ENCODE measurements around the gene ZNF277. TPM values are rescaled to one million over a fixed set of nuclear protein-coding genes. Genes with fewer than 3 reads are reported as not detected.

ZNF277 gene
- polyA plus RNA-seq, 2 donors, result 10.3 to 14.5 TPM

DNA sequence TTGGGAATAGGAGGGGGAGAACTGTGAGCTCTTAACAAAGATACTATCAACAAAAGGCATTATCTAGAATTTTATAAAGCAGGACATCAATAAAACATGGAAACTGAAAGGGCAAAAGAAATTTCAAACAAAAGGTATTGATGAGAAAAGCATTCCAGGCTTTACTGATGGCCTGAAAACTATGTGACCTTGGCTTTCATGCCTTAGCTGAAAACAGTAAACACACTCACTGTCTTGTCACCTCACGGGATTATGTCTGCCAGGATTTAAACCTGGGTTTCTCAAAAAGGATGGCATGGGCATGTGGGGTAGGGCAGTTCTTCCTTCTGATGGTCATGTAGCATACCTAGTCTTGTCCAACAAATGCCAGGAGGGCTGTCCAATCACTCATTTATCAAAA, 23.2 kb upstream of the ZNF277 start:
- Histone ChIP-seq H3K9me3 (ENCODE audit: control insufficient read depth in 2 of 2, insufficient read depth in 1 of 2, low read depth in 1 of 2, low read length in 1 of 2) (no peaks in the 10 kb centered on the region), H3K27ac (ENCODE audit: low read depth in 2 of 2, low read length in 1 of 2) (no peak overlapping the region), H3K4me1 (ENCODE audit: control insufficient read depth in 2 of 2, insufficient read depth in 2 of 2, low read length in 1 of 2) (no peaks in the 10 kb centered on the region), H3K27me3 (ENCODE audit: control insufficient read depth in 1 of 2, insufficient read depth in 2 of 2, low read length in 2 of 2) (no peaks in the 10 kb centered on the region), H3K4me3 (ENCODE audit: low read depth in 1 of 2, low read length in 2 of 2) (no peak overlapping the region), H3K36me3 (ENCODE audit: control insufficient read depth in 2 of 2, insufficient read depth in 2 of 2, low read length in 1 of 2) (no peaks in the 10 kb centered on the region)
- 88 to 97% methylated on average over 1 of the region's 1 CpG for WGBS, 2 donors

- no peak overlapping the region for H3K27ac ChIP-seq (ENCODE audit: low read depth in 2 of 2, low read length in 1 of 2)
- H3K4me3 ChIP-seq (ENCODE audit: low read depth in 1 of 2, low read length in 2 of 2), result no peak overlapping the region
- no peaks in the 10 kb centered on the region for H3K9me3 ChIP-seq (ENCODE audit: control insufficient read depth in 2 of 2, insufficient read depth in 1 of 2, low read depth in 1 of 2, low read length in 1 of 2)
- no peaks in the 10 kb centered on the region for H3K4me1 ChIP-seq (ENCODE audit: control insufficient read depth in 2 of 2, insufficient read depth in 2 of 2, low read length in 1 of 2)
- H3K27me3 ChIP-seq (ENCODE audit: control insufficient read depth in 1 of 2, insufficient read depth in 2 of 2, low read length in 2 of 2), result no peaks in the 10 kb centered on the region
- WGBS, 2 donors, result 89 to 91% methylated on average over 2 of the region's 2 CpGs
- H3K36me3 ChIP-seq (ENCODE audit: control insufficient read depth in 2 of 2, insufficient read depth in 2 of 2, low read length in 1 of 2), result no peaks in the 10 kb centered on the region
These were observed 22.0 kb upstream of the ZNF277 start for GRCh38 chr7:112184455-112184854.

- H3K27me3 ChIP-seq (ENCODE audit: control insufficient read depth in 1 of 2, insufficient read depth in 2 of 2, low read length in 2 of 2), result no peaks in the 10 kb centered on the region
- H3K27ac ChIP-seq (ENCODE audit: low read depth in 2 of 2, low read length in 1 of 2), result no peak overlapping the region
- H3K9me3 ChIP-seq (ENCODE audit: control insufficient read depth in 2 of 2, insufficient read depth in 1 of 2, low read depth in 1 of 2, low read length in 1 of 2), result no peaks in the 10 kb centered on the region
- no peak overlapping the region for H3K4me3 ChIP-seq (ENCODE audit: low read depth in 1 of 2, low read length in 2 of 2)
- no peaks in the 10 kb centered on the region for H3K4me1 ChIP-seq (ENCODE audit: control insufficient read depth in 2 of 2, insufficient read depth in 2 of 2, low read length in 1 of 2)
- WGBS, 2 donors, result 76 to 77% methylated on average over 4 of the region's 4 CpGs
- H3K36me3 ChIP-seq (ENCODE audit: control insufficient read depth in 2 of 2, insufficient read depth in 2 of 2, low read length in 1 of 2), result no peaks in the 10 kb centered on the region
These were observed 21.3 kb upstream of the ZNF277 start for GRCh38 chr7:112185005-112185834.

- Histone ChIP-seq H3K27me3 (ENCODE audit: control insufficient read depth in 1 of 2, insufficient read depth in 2 of 2, low read length in 2 of 2) (no peaks in the 10 kb centered on the region), H3K9me3 (ENCODE audit: control insufficient read depth in 2 of 2, insufficient read depth in 1 of 2, low read depth in 1 of 2, low read length in 1 of 2) (no peaks in the 10 kb centered on the region), H3K4me1 (ENCODE audit: control insufficient read depth in 2 of 2, insufficient read depth in 2 of 2, low read length in 1 of 2) (no peaks in the 10 kb centered on the region), H3K4me3 (ENCODE audit: low read depth in 1 of 2, low read length in 2 of 2) (no peak overlapping the region), H3K36me3 (ENCODE audit: control insufficient read depth in 2 of 2, insufficient read depth in 2 of 2, low read length in 1 of 2) (no peaks in the 10 kb centered on the region), H3K27ac (ENCODE audit: low read depth in 2 of 2, low read length in 1 of 2) (no peak overlapping the region)
- WGBS, 2 donors, result 62 to 63% methylated on average over 1 of the region's 1 CpG
These were observed 20.2 kb upstream of the ZNF277 start for GRCh38 chr7:112186300-112186699.

GRCh38 chr7:112188257-112188656, 18.2 kb upstream of the ZNF277 start:
- Histone ChIP-seq H3K4me1 (ENCODE audit: control insufficient read depth in 2 of 2, insufficient read depth in 2 of 2, low read length in 1 of 2) (no peaks in the 10 kb centered on the region), H3K9me3 (ENCODE audit: control insufficient read depth in 2 of 2, insufficient read depth in 1 of 2, low read depth in 1 of 2, low read length in 1 of 2) (no peaks in the 10 kb centered on the region), H3K4me3 (ENCODE audit: low read depth in 1 of 2, low read length in 2 of 2) (no peak overlapping the region), H3K36me3 (ENCODE audit: control insufficient read depth in 2 of 2, insufficient read depth in 2 of 2, low read length in 1 of 2) (no peaks in the 10 kb centered on the region), H3K27me3 (ENCODE audit: control insufficient read depth in 1 of 2, insufficient read depth in 2 of 2, low read length in 2 of 2) (no peaks in the 10 kb centered on the region), H3K27ac (ENCODE audit: low read depth in 2 of 2, low read length in 1 of 2) (no peak overlapping the region)
- WGBS, 2 donors, result 93 to 94% methylated on average over 3 of the region's 3 CpGs

DNA sequence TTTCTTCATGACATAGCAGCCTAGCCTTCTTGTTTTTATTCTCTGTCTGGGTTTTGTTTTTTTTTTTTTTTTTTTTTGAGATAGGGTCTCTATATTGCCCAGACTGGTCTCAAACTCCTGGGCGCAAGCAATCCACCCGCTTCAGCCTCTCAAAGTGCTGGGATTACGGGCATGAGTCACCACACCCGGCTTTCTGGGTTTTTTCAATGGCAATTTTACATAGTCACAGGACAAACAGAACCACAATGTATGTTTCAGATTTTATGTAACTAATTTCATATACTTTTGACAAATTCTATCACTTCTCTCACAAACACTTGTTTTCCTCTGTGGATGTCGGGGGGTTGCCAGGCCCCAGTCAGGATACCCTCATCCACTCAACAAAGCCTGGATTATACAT, 16.8 kb upstream of the ZNF277 start:
- H3K4me3 ChIP-seq (ENCODE audit: low read depth in 1 of 2, low read length in 2 of 2), result no peak overlapping the region
- no peaks in the 10 kb centered on the region for H3K4me1 ChIP-seq (ENCODE audit: control insufficient read depth in 2 of 2, insufficient read depth in 2 of 2, low read length in 1 of 2)
- H3K27me3 ChIP-seq (ENCODE audit: control insufficient read depth in 1 of 2, insufficient read depth in 2 of 2, low read length in 2 of 2), result no peaks in the 10 kb centered on the region
- WGBS, 2 donors, result 87 to 92% methylated on average over 5 of the region's 5 CpGs
- H3K27ac ChIP-seq (ENCODE audit: low read depth in 2 of 2, low read length in 1 of 2), result no peak overlapping the region
- H3K9me3 ChIP-seq (ENCODE audit: control insufficient read depth in 2 of 2, insufficient read depth in 1 of 2, low read depth in 1 of 2, low read length in 1 of 2), result no peaks in the 10 kb centered on the region
- no peaks in the 10 kb centered on the region for H3K36me3 ChIP-seq (ENCODE audit: control insufficient read depth in 2 of 2, insufficient read depth in 2 of 2, low read length in 1 of 2)

DNA sequence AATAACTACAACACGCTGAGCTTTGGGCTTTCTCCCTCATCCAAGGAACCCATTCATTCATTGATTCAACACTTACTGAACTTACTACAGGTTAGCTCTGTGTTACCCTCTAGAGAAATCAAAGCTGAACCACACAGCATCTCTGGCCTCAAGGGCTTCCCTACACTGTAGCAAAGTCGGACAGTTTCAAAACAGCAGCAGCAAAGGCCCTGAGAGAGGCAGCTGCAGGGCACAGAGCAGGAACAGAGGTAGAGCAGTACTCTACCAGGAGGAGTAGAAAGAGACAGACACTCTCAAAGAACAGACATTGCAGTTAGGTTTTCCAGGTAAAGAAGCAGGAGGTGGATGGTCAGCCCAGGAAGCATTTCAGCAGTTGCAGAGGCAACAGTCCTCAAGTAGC, 16.4 kb upstream of the ZNF277 start:
- Histone ChIP-seq H3K27me3 (ENCODE audit: control insufficient read depth in 1 of 2, insufficient read depth in 2 of 2, low read length in 2 of 2) (no peaks in the 10 kb centered on the region), H3K4me3 (ENCODE audit: low read depth in 1 of 2, low read length in 2 of 2) (no peak overlapping the region), H3K9me3 (ENCODE audit: control insufficient read depth in 2 of 2, insufficient read depth in 1 of 2, low read depth in 1 of 2, low read length in 1 of 2) (no peaks in the 10 kb centered on the region), H3K36me3 (ENCODE audit: control insufficient read depth in 2 of 2, insufficient read depth in 2 of 2, low read length in 1 of 2) (no peaks in the 10 kb centered on the region), H3K4me1 (ENCODE audit: control insufficient read depth in 2 of 2, insufficient read depth in 2 of 2, low read length in 1 of 2) (no peaks in the 10 kb centered on the region), H3K27ac (ENCODE audit: low read depth in 2 of 2, low read length in 1 of 2) (no peak overlapping the region)
- WGBS, 2 donors, result 87% methylated on average over 2 of the region's 2 CpGs

DNA sequence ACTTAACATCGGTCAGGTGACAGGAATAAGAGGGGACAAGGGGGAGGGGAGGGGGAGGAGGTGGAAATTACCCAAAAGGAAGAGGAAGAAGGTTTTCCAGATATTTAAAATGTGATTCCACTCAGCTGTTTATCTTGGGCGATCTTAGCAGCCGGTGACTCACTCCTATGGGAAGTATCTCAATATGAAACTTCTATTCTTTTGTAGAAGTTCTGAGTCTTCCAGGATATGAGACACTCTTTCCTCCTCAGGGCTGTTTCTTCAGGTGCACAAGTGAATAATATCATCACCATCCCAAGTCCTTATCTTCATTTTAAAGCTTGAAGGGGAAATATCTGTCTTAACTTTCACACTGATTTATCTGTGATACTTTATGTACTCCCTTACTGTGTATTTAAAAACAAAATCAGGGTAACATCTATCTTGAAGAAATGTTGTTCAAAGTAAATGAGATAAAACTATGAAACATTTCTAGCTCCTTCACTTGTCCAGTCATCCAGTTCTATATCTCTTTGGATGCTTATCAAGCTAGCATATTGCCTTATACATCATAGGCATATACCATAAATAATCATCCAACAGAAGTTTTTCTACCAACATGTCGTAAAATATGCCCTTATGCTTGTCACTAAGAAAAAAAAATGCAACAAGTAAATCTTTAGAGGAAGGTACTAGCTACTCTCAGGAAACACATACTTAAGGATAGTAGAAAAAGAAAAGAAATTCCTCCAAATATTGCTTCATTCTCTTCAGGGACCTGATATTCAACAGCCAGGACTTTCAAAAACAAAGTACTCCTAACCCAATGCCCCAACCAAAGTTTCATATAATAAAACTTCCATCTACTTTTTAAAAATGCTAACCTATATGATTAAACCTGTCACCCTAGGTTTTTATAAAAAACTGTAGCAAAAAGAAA, 14.0 kb upstream of the ZNF277 start:
- WGBS, 2 donors, result 51 to 54% methylated on average over 4 of the region's 4 CpGs

DNA sequence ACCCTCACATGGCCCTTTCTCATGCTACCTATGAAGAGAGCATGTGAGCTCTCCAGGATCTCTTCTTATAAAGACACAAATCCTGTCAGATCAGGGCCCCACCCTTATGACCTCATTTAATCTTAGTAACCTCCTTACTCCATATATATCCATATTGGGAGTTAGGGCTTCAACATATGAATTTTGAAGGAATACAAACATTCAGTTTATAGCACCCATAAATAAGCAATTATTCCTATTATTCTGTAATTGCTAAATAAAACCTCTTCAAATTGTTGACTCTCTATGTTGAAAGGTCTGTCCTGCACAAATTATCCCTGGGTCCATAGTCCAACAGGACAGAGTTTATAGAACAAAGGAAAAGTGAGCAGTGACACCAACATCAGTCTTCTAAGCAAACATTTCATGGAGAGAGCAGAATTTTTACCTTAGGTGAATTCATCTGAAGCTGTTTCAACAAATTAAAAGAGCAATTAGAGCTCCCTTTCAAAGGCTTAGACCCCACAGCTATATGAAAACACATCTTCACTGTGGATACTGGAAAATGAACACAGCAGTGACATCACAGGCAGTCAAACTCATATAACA, 12.5 kb upstream of the ZNF277 start:
- Histone ChIP-seq H3K27ac (ENCODE audit: low read depth in 2 of 2, low read length in 1 of 2) (no peak overlapping the region), H3K36me3 (ENCODE audit: control insufficient read depth in 2 of 2, insufficient read depth in 2 of 2, low read length in 1 of 2) (no peaks in the 10 kb centered on the region), H3K4me1 (ENCODE audit: control insufficient read depth in 2 of 2, insufficient read depth in 2 of 2, low read length in 1 of 2) (no peaks in the 10 kb centered on the region), H3K4me3 (ENCODE audit: low read depth in 1 of 2, low read length in 2 of 2) (no peak overlapping the region), H3K27me3 (ENCODE audit: control insufficient read depth in 1 of 2, insufficient read depth in 2 of 2, low read length in 2 of 2) (no peaks in the 10 kb centered on the region), H3K9me3 (ENCODE audit: control insufficient read depth in 2 of 2, insufficient read depth in 1 of 2, low read depth in 1 of 2, low read length in 1 of 2) (no peaks in the 10 kb centered on the region)

More for the DNA sequence above, 14.0 kb upstream of the ZNF277 start:
- Histone ChIP-seq H3K4me1 (ENCODE audit: control insufficient read depth in 2 of 2, insufficient read depth in 2 of 2, low read length in 1 of 2) (no peaks in the 10 kb centered on the region), H3K4me3 (ENCODE audit: low read depth in 1 of 2, low read length in 2 of 2) (no peak overlapping the region), H3K27ac (ENCODE audit: low read depth in 2 of 2, low read length in 1 of 2) (no peak overlapping the region), H3K36me3 (ENCODE audit: control insufficient read depth in 2 of 2, insufficient read depth in 2 of 2, low read length in 1 of 2) (no peaks in the 10 kb centered on the region), H3K9me3 (ENCODE audit: control insufficient read depth in 2 of 2, insufficient read depth in 1 of 2, low read depth in 1 of 2, low read length in 1 of 2) (no peaks in the 10 kb centered on the region), H3K27me3 (ENCODE audit: control insufficient read depth in 1 of 2, insufficient read depth in 2 of 2, low read length in 2 of 2) (no peaks in the 10 kb centered on the region)

Measured in esophagus (tissue), 2 donors.